Caco-2 (cell line): ENCODE results near the gene UTF1. TPM values are rescaled to one million over a fixed set of nuclear protein-coding genes. Genes with fewer than 3 reads are reported as not detected.

Experiments
- BruUV-seq: library from RNA; stranded (reverse); fragments of 400-500 nt; replicated peaks from 2 replicates; lab custom pipeline; 2021; lab: Mats Ljungman, UMichigan
- CTCF ChIA-PET: fragments of 300-600 bp; sonication (Branson Sonifier 250); formaldehyde crosslinking; loops from one replicate; lab custom pipeline; 2022; ENCODE audit warnings: antibody characterized with exemption; lab: Charles Lee
- POLR2A ChIA-PET: fragments of 300-600 bp; sonication (Branson Sonifier 250); formaldehyde crosslinking; loops from one replicate; lab custom pipeline; 2022; ENCODE audit warnings: antibody characterized with exemption; lab: Charles Lee
- DNase-seq, 2 experiments: peaks; one replicate each; pipeline versions ENCODE4 v3.0.0 to v3.0.0-alpha.2; 2020 to 2022
- H3K27me3 ChIP-seq: replicated peaks from 2 replicates; pipeline ENCODE4 v1.6.0; 2011; ENCODE audit warnings: low read length; ENCODE audit not compliant: control insufficient read depth, insufficient read depth
- H3K36me3 ChIP-seq: 2 replicates; pipeline ENCODE4 v1.5.1; 2011; ENCODE audit warnings: low read length; ENCODE audit not compliant: control insufficient read depth, insufficient read depth
- H3K4me1 ChIP-seq: fragments of 250-450 bp; sonication (Bioruptor Pico); 2 replicates; pipeline ENCODE4 v1.5.1; 2020; ENCODE audit warnings: mild to moderate bottlenecking
- H3K4me3 ChIP-seq: 2 replicates; pipeline ENCODE4 v1.5.1; 2011; ENCODE audit warnings: low read depth, mild to moderate bottlenecking, control low read depth, low read length
- H3K9me3 ChIP-seq: fragments of 250-450 bp; sonication (Bioruptor Pico); 2 replicates; pipeline ENCODE4 v1.5.1; 2020; ENCODE audit warnings: mild to moderate bottlenecking, moderate library complexity
- H3K27ac Mint-ChIP-seq: one replicate; pipeline ENCODE4 v1.8.0; 2022; ENCODE audit warnings: mixed read lengths; ENCODE audit not compliant: unreplicated experiment
- H3K27me3 Mint-ChIP-seq: one replicate; pipeline ENCODE4 v1.8.0; 2022; ENCODE audit warnings: mixed read lengths; ENCODE audit not compliant: insufficient read depth, unreplicated experiment
- H3K36me3 Mint-ChIP-seq: one replicate; pipeline ENCODE4 v1.8.0; 2022; ENCODE audit warnings: mild to moderate bottlenecking, mixed read lengths; ENCODE audit not compliant: insufficient read depth, unreplicated experiment
- H3K4me1 Mint-ChIP-seq: one replicate; pipeline ENCODE4 v1.8.0; 2022; ENCODE audit warnings: low read depth, mixed read lengths; ENCODE audit not compliant: unreplicated experiment
- H3K4me3 Mint-ChIP-seq: one replicate; pipeline ENCODE4 v1.8.0; 2022; ENCODE audit warnings: mild to moderate bottlenecking, moderate library complexity, mixed read lengths; ENCODE audit not compliant: unreplicated experiment
- H3K9me3 Mint-ChIP-seq: one replicate; pipeline ENCODE4 v1.8.0; 2022; ENCODE audit warnings: mixed read lengths; ENCODE audit not compliant: unreplicated experiment
- CTCF ChIP-seq, 2 experiments: fragments of 200-600 bp in 1 of 2; IDR thresholded peaks; 1 replicate in 1 of 2; 2 replicates in 1 of 2; pipeline versions ENCODE4 v1.5.1 to v1.8.0; 2011 to 2022; ENCODE audit warnings: antibody characterized with exemption in 1 of 2, control low read depth in 1 of 2, inconsistent platforms in 1 of 2, low read depth in 1 of 2, low read length in 1 of 2, mild to moderate bottlenecking in 1 of 2, moderate library complexity in 1 of 2; ENCODE audit not compliant: insufficient read depth in 1 of 2, severe bottlenecking in 1 of 2, unreplicated experiment in 1 of 2
- intact Hi-C: fragments of 100-400 bp; cut with micrococcal nuclease; formaldehyde crosslinking; loops from one replicate; pipeline ENCODE4 v1.10.0; 2022; ENCODE audit not compliant: unreplicated experiment
- total RNA-seq: library from RNA; stranded (reverse); gene quantifications from 2 replicates; pipeline ENCODE4 v1.2.3, GENCODE V29; 2022

Gene UTF1
- total RNA-seq, 1 experiment from 2014 or later, result not detected

GRCh38 chr10:133257489-133258065 is 27.6 kb downstream of the UTF1 start:
- Mint-ChIP-seq H3K9me3 (no peaks in the 10 kb centered on the region), H3K4me1 (peaks cover 18% of the 10 kb centered on the region), H3K36me3 (peaks cover 8% of the 10 kb centered on the region), H3K27ac (peak overlapping the region; percentile 63), H3K4me3 (peak overlapping the region; percentile 71), H3K27me3 (no peaks in the 10 kb centered on the region)
- intact Hi-C loops, result loop anchor here (2.0 kb wide), 1 partner anchor 21 kb away; no protein-coding TSS in a partner anchor
- POLR2A ChIA-PET, result interaction anchor here (0.6 to 1.1 kb wide), 2 partner anchors 12 to 100 kb away, joined by 4 to 7 read pairs; partner anchors contain the start of gene FUOM
- DNase-seq, result peak; percentile 71 to 75
- Histone ChIP-seq H3K4me3 (peak overlapping the region; percentile 22), H3K9me3 (no peaks in the 10 kb centered on the region), H3K36me3 (no peaks in the 10 kb centered on the region), H3K4me1 (peaks cover 22% of the 10 kb centered on the region), H3K27me3 (no peaks in the 10 kb centered on the region)
- no TSS peak for BruUV-seq
- TF ChIP-seq CTCF (IDR thresholded peaks at IDR 0.05; ENCODE audit: insufficient read depth in 1 of 2, low read depth in 1 of 2, low read length in 1 of 2, severe bottlenecking in 1 of 2, unreplicated experiment in 1 of 2), result peak in 1 of 2 experiments; percentile 58
- CTCF ChIA-PET, result interaction anchor here (0.6 to 4.0 kb wide), 11 partner anchors 12 to 350 kb away, joined by 3 to 37 read pairs (median 4); partner anchors contain the start of gene ADAM8

GRCh38 chr10:133258066-133258817 is 28.2 kb downstream of the UTF1 start:
- intact Hi-C loops, result no loop called here
- ChIA-PET CTCF (interaction anchor here (0.6 to 4.0 kb wide), 9 partner anchors 12 to 115 kb away, joined by 3 to 37 read pairs (median 6); partner anchors contain the start of gene ADAM8), POLR2A (interaction anchor here (1.1 kb wide), 1 partner anchor 12 kb away, joined by 4 read pairs; no protein-coding TSS in a partner anchor)
- Mint-ChIP-seq H3K9me3 (no peaks in the 10 kb centered on the region), H3K27me3 (no peaks in the 10 kb centered on the region), H3K4me1 (peaks cover 18% of the 10 kb centered on the region), H3K36me3 (peaks cover 11% of the 10 kb centered on the region), H3K27ac (no peak overlapping the region), H3K4me3 (peak overlapping the region; percentile 71)
- no TSS peak for BruUV-seq
- no peak for DNase-seq
- no peaks in the 10 kb centered on the region for H3K27me3 ChIP-seq
- H3K4me3 ChIP-seq, result no peak overlapping the region
- no peaks in the 10 kb centered on the region for H3K9me3 ChIP-seq
- peaks cover 28% of the 10 kb centered on the region for H3K4me1 ChIP-seq
- TF ChIP-seq CTCF (IDR thresholded peaks at IDR 0.05; ENCODE audit: insufficient read depth in 1 of 2, low read depth in 1 of 2, low read length in 1 of 2, severe bottlenecking in 1 of 2, unreplicated experiment in 1 of 2), result no peak
- no peaks in the 10 kb centered on the region for H3K36me3 ChIP-seq

- intact Hi-C loops, result no loop called here
- no peak for DNase-seq
- H3K9me3 ChIP-seq, result no peaks in the 10 kb centered on the region
- no peaks in the 10 kb centered on the region for H3K27me3 ChIP-seq
- POLR2A ChIA-PET, result no interaction called here
- BruUV-seq, result no TSS peak
- Mint-ChIP-seq H3K4me1 (peaks cover 18% of the 10 kb centered on the region), H3K36me3 (peaks cover 11% of the 10 kb centered on the region), H3K27ac (no peak overlapping the region), H3K4me3 (no peak overlapping the region), H3K9me3 (no peaks in the 10 kb centered on the region), H3K27me3 (no peaks in the 10 kb centered on the region)
- CTCF ChIA-PET, result interaction anchor here (4.0 kb wide), 1 partner anchor 13 kb away, joined by 37 read pairs; no protein-coding TSS in a partner anchor
- H3K36me3 ChIP-seq, result no peaks in the 10 kb centered on the region
- H3K4me1 ChIP-seq, result peaks cover 28% of the 10 kb centered on the region
- H3K4me3 ChIP-seq, result no peak overlapping the region
- no peak for TF ChIP-seq CTCF (IDR thresholded peaks at IDR 0.05; ENCODE audit: insufficient read depth in 1 of 2, low read depth in 1 of 2, low read length in 1 of 2, severe bottlenecking in 1 of 2, unreplicated experiment in 1 of 2)
Observed at GRCh38 chr10:133258818-133259601, 29.0 kb downstream of the UTF1 start.
